ENCODE results near the gene CREB5. TPM values are rescaled to one million over a fixed set of nuclear protein-coding genes. Genes with fewer than 3 reads are reported as not detected.

CREB5 gene
- total RNA-seq, 4 donors from 2014 or later = 16.8 to 22.4 (median 20.9) TPM

DNA sequence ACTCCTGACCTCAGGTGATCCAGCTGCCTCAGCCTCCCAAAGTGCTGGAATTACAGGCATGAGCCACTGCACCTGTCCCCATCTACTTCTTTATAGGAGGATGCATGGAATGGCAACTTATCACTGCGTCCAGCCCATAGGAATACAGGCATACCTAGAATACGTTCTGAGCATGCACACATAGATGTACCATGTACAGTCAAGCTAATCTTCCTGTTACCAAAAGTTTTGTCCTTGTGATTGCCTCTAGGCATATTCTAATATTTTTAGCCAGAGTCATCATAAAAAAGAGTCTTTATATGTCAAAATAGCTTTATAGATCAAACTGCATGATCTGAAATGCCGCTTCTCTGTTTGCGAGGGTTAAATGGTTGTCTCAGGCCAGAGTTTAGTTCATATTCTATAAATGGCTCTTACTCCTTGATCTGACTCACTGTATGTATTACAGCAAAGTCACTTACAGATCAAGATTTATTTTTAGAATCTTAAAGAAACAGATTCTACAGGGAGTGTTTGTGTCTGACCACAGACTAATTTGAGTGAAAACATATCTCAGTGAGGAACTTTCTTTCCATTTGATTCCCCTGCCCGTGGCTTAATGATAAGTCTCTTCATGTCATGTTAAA, 210.9 kb downstream of the CREB5 start:
- 67 to 70% methylated on average over 5 of the region's 5 CpGs for WGBS, 2 donors
- TF ChIP-seq POLR2A (IDR thresholded peaks at IDR 0.05) (no peak), EP300 (IDR thresholded peaks at IDR 0.05) (no peak)
- TF ChIP-seq, protein P1, sequence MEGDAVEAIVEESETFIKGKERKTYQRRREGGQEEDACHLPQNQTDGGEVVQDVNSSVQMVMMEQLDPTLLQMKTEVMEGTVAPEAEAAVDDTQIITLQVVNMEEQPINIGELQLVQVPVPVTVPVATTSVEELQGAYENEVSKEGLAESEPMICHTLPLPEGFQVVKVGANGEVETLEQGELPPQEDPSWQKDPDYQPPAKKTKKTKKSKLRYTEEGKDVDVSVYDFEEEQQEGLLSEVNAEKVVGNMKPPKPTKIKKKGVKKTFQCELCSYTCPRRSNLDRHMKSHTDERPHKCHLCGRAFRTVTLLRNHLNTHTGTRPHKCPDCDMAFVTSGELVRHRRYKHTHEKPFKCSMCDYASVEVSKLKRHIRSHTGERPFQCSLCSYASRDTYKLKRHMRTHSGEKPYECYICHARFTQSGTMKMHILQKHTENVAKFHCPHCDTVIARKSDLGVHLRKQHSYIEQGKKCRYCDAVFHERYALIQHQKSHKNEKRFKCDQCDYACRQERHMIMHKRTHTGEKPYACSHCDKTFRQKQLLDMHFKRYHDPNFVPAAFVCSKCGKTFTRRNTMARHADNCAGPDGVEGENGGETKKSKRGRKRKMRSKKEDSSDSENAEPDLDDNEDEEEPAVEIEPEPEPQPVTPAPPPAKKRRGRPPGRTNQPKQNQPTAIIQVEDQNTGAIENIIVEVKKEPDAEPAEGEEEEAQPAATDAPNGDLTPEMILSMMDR (IDR thresholded peaks at IDR 0.05) = no peak
- Histone ChIP-seq H3K9me3 (no peaks in the 10 kb centered on the region), H3K4me3 (no peak overlapping the region), H3K4me1 (peaks cover 0 to 30% (median 9%) of the 10 kb centered on the region in 4 donors), H3K27ac (no peak overlapping the region), H3K36me3 (no peaks in the 10 kb centered on the region), H3K27me3 (no peaks in the 10 kb centered on the region)
- DNase-seq (ENCODE audit: low spot score in 2 of 2) = no peak

DNA sequence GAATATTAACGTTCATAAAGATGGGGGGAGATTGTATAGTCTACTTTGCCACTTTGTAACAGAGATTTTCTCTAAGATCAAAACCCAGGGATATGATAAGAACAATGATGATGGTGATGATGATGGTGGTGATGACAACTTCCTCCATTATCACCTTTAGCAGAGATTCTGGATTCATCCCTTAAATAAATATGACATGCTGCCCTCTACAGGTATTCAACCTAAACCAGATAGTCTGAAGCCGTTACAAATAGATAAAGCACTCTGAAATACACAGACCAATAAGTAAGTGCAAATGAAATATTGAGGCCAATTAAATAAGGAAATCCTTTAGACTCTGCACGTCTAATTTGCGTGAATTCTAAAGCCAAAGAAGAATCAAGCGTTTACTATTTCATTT, 211.5 kb downstream of the CREB5 start:
- H3K9me3 ChIP-seq = no peaks in the 10 kb centered on the region
- no peak for DNase-seq (ENCODE audit: low spot score in 2 of 2)
- 49 to 60% methylated on average over 5 of the region's 5 CpGs for WGBS, 2 donors
- H3K4me1 ChIP-seq = peaks cover 0 to 36% (median 9%) of the 10 kb centered on the region in 4 donors
- no peak overlapping the region for H3K27ac ChIP-seq
- H3K4me3 ChIP-seq = no peak overlapping the region
- no peaks in the 10 kb centered on the region for H3K36me3 ChIP-seq
- no peaks in the 10 kb centered on the region for H3K27me3 ChIP-seq
- TF ChIP-seq EP300 (IDR thresholded peaks at IDR 0.05) (no peak), POLR2A (IDR thresholded peaks at IDR 0.05) (no peak)
- TF ChIP-seq, protein P1 (IDR thresholded peaks at IDR 0.05) = no peak

DNA sequence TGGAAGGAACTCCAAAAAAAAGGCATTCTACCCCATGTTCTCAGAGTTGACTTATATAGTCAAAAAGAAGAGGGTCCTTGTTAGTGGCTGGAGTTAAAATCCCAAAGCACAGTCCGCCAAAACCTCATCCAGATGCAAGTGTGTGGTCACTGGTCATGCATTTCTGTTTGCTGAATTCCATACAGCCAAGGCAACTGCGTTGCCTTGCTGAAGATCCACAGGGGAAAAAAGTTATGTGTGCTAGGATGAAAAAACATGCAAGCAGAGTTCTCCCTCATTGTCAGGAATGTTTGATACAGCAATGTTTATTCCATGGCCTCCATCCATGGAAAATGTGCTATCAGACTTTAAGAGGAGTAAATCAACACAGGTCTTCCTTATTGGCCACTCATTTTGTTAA, 213.1 kb downstream of the CREB5 start:
- Histone ChIP-seq H3K9me3 (no peaks in the 10 kb centered on the region), H3K36me3 (no peaks in the 10 kb centered on the region), H3K27me3 (no peaks in the 10 kb centered on the region), H3K4me3 (no peak overlapping the region), H3K4me1 (peaks cover 0 to 37% (median 14%) of the 10 kb centered on the region in 4 donors), H3K27ac (no peak overlapping the region)
- no peak for DNase-seq (ENCODE audit: low spot score in 2 of 2)
- no peak for TF ChIP-seq EP300 (IDR thresholded peaks at IDR 0.05)
- no peak for TF ChIP-seq POLR2A (IDR thresholded peaks at IDR 0.05)
- TF ChIP-seq, protein P1 (IDR thresholded peaks at IDR 0.05) = no peak
- WGBS, 2 donors = 37 to 54% methylated on average over 2 of the region's 2 CpGs

DNA sequence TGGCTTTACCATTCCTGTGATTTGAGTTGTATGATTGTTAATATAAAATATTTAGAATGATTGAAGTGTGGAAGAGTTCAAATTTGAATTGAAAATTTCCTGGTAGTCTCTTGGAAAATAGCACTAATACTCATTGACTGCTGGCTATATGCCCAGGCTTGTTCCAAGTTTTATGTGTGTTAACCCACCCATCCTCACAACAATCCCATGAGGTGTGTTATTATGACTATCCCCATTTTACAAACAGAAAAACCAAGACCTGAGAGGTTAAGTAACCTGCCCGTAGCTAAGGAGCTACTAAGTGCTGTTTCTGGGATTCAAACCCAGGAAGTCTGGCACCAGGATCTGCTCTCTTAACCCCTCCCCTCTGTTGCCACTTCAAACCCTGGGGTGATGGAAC, 213.9 kb downstream of the CREB5 start:
- no peaks in the 10 kb centered on the region for H3K36me3 ChIP-seq
- H3K4me1 ChIP-seq = peaks cover 0 to 38% (median 14%) of the 10 kb centered on the region in 4 donors
- no peaks in the 10 kb centered on the region for H3K9me3 ChIP-seq
- H3K27me3 ChIP-seq = no peaks in the 10 kb centered on the region
- WGBS, 2 donors = 62 to 80% methylated on average over 1 of the region's 1 CpG
- TF ChIP-seq EP300 (IDR thresholded peaks at IDR 0.05) (no peak), POLR2A (IDR thresholded peaks at IDR 0.05) (no peak)
- TF ChIP-seq, protein P1 (IDR thresholded peaks at IDR 0.05) = no peak
- peak overlapping the region in 1 of 4 donors; percentile 54 for H3K27ac ChIP-seq
- no peak overlapping the region for H3K4me3 ChIP-seq
- DNase-seq (ENCODE audit: low spot score in 2 of 2) = no peak

DNA sequence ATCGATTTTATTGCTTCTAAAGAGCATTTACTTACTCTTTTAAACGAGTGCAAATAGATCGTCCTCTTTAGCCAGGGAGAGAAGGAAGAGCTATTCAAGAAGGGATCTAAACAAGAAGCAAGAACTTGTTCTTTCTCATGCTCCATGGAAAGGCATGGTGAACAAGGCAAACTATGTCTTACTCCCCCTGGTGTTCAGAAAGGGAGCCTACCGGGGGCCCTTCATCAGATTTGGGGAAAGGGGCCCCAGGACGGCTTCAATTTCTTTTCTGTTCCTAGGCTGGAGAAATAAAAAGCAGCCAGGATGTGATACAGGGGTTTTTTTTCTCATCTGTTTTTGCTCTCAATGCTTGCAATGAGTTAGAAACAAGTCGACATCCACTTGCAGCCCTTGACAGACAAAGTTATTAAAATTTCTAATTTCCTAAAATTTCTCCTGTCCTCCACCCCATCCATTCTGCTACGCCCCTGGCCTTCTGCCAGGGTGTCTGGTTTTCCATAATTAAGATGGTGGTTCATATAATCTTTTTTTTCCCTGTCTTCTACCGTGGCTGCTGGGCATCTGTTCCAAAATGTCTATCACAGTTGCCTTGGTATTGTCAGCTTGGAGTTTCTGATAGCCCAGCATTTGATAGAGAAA, 214.4 kb downstream of the CREB5 start:
- 31 to 36% methylated on average over 8 of the region's 8 CpGs for WGBS, 2 donors
- H3K9me3 ChIP-seq = no peaks in the 10 kb centered on the region
- DNase-seq (ENCODE audit: low spot score in 2 of 2) = no peak
- H3K36me3 ChIP-seq = no peaks in the 10 kb centered on the region
- peaks cover 0 to 41% (median 14%) of the 10 kb centered on the region in 4 donors for H3K4me1 ChIP-seq
- H3K27me3 ChIP-seq = no peaks in the 10 kb centered on the region
- no peak overlapping the region for H3K4me3 ChIP-seq
- TF ChIP-seq, protein P1 (IDR thresholded peaks at IDR 0.05) = peak; percentile 42 to 58 (median 44)
- TF ChIP-seq POLR2A (IDR thresholded peaks at IDR 0.05) = no peak
- peak overlapping the region in 2 of 4 donors; percentile 18 to 54 for H3K27ac ChIP-seq
